Activated naive CD8-positive, alpha-beta T cell treated with anti-CD3 and anti-CD28 coated beads, Interleukin-2, amount 50 U/mL, for 16 hours (primary cell): ENCODE data around the gene MPHOSPH10.
A peak's percentile ranks its signal among the peaks of the same experiment; 100 is the strongest.
"Not testable (repeated sequence)": the region's sequence is repeated elsewhere in the genome, so short reads cannot be mapped to it uniquely, and the experiment has no call there.

ENCODE experiments used
- DNase-seq: peaks from one replicate; pipeline ENCODE4 v3.0.0-alpha.2; 2020; ENCODE audit warnings: low read depth, low spot score

MPHOSPH10 gene

GRCh38 chr2:71130152-71130904 is at the start of gene MPHOSPH10, which contains the start of gene MCEE:
Gene MPHOSPH10, plus strand, starts transcription at chr2:71130634. Its CDS starts 32 bp downstream, at chr2:71130666.
Gene MCEE, minus strand, starts transcription at chr2:71130229. Its CDS starts 10 bp downstream, at chr2:71130219.
- peak; percentile 79 for DNase-seq

- no peak for DNase-seq
These were observed 47.8 kb upstream of the MPHOSPH10 start for GRCh38 chr2:71082402-71083252.

GRCh38 chr2:71083297-71083696 is 47.1 kb upstream of the MPHOSPH10 start:
- DNase-seq: not testable (repeated sequence)

- DNase-seq: not testable (repeated sequence)
These were observed 46.6 kb upstream of the MPHOSPH10 start for GRCh38 chr2:71083752-71084312.

GRCh38 chr2:71085325-71086003 is 45.0 kb upstream of the MPHOSPH10 start:
- not testable (repeated sequence) for DNase-seq

- DNase-seq: not testable (repeated sequence)
These were observed 41.0 kb upstream of the MPHOSPH10 start for GRCh38 chr2:71089475-71089874.

GRCh38 chr2:71091808-71092207 is 38.6 kb upstream of the MPHOSPH10 start:
- not testable (repeated sequence) for DNase-seq

- DNase-seq: not testable (repeated sequence)
These were observed 37.8 kb upstream of the MPHOSPH10 start for GRCh38 chr2:71092491-71093260.

GRCh38 chr2:71100195-71100964 is 30.1 kb upstream of the MPHOSPH10 start:
- DNase-seq: no peak

GRCh38 chr2:71101656-71102055 is 28.8 kb upstream of the MPHOSPH10 start:
- no peak for DNase-seq

- DNase-seq: no peak
These were observed 27.3 kb upstream of the MPHOSPH10 start for GRCh38 chr2:71102981-71103681.

GRCh38 chr2:71103809-71104208 is 26.6 kb upstream of the MPHOSPH10 start:
- DNase-seq: no peak

GRCh38 chr2:71106463-71106862 is 24.0 kb upstream of the MPHOSPH10 start:
- not testable (repeated sequence) for DNase-seq

- DNase-seq: no peak
These were observed 22.3 kb upstream of the MPHOSPH10 start for GRCh38 chr2:71108091-71108490.

- DNase-seq: no peak
These were observed 16.6 kb upstream of the MPHOSPH10 start for GRCh38 chr2:71113843-71114242.

- DNase-seq: no peak
These were observed 13.4 kb upstream of the MPHOSPH10 start for GRCh38 chr2:71117063-71117462.

GRCh38 chr2:71120195-71120594 is 10.2 kb upstream of the MPHOSPH10 start:
- DNase-seq: no peak

- DNase-seq: no peak
These were observed 9.0 kb upstream of the MPHOSPH10 start for GRCh38 chr2:71121479-71121878.
